K562 (cell line): ENCODE measurements around the gene CCDC172. TPM values are rescaled to one million over a fixed set of nuclear protein-coding genes. Genes with fewer than 3 reads are reported as not detected.

ENCODE experiments used
- SNRNP70 ChIP-seq: fragments of 200-400 bp; formaldehyde crosslinking; optimal IDR thresholded peaks from 2 replicates; pipeline ENCODE3; 2017; ENCODE audit warnings: low read depth, low read length
- polyA plus RNA-seq, 8 experiments: library from polyadenylated mRNA; depleted of rRNA in 4 of 8; stranded (reverse) in 5 of 8; unstranded in 3 of 8; fragments of >200 nt; fragmentation: Nextera tagmentation in 2 of 8; fragmentation: Illumina TruSeq in 1 of 8; extraction: Ambion mirVana in 2 of 8; extraction: Trizol in 1 of 8; gene quantifications; 2 replicates each; pipeline versions ENCODE4 v1.2.1 to v1.2.3, GENCODE V29; 2011 to 2014; ENCODE audit warnings: inconsistent platforms in 1 of 8, missing spikeins in 1 of 8
- total RNA-seq, 7 experiments: library from RNA; depleted of rRNA in 6 of 7; stranded (reverse); fragments of >200 nt in 6 of 7; fragmentation: Illumina TruSeq in 2 of 7; extraction: Trizol in 2 of 7; gene quantifications; 2 replicates each; pipeline versions ENCODE4 v1.2.1 to v1.2.3, GENCODE V29; 2011 to 2021; ENCODE audit warnings: low replicate concordance in 1 of 7
- TF ChIP-seq, protein P1 (sequence below): fragments of 450-650 bp; IDR thresholded peaks from 2 replicates; pipeline ENCODE4 v1.6.1; 2016; ENCODE audit warnings: mild to moderate bottlenecking, moderate library complexity

The CCDC172 gene
- total and polyA plus RNA-seq, 9 of the 15 experiments (the other 6 are each of a cell fraction or from before 2014, with no cell fraction given): not detected

- TF ChIP-seq, protein P1, sequence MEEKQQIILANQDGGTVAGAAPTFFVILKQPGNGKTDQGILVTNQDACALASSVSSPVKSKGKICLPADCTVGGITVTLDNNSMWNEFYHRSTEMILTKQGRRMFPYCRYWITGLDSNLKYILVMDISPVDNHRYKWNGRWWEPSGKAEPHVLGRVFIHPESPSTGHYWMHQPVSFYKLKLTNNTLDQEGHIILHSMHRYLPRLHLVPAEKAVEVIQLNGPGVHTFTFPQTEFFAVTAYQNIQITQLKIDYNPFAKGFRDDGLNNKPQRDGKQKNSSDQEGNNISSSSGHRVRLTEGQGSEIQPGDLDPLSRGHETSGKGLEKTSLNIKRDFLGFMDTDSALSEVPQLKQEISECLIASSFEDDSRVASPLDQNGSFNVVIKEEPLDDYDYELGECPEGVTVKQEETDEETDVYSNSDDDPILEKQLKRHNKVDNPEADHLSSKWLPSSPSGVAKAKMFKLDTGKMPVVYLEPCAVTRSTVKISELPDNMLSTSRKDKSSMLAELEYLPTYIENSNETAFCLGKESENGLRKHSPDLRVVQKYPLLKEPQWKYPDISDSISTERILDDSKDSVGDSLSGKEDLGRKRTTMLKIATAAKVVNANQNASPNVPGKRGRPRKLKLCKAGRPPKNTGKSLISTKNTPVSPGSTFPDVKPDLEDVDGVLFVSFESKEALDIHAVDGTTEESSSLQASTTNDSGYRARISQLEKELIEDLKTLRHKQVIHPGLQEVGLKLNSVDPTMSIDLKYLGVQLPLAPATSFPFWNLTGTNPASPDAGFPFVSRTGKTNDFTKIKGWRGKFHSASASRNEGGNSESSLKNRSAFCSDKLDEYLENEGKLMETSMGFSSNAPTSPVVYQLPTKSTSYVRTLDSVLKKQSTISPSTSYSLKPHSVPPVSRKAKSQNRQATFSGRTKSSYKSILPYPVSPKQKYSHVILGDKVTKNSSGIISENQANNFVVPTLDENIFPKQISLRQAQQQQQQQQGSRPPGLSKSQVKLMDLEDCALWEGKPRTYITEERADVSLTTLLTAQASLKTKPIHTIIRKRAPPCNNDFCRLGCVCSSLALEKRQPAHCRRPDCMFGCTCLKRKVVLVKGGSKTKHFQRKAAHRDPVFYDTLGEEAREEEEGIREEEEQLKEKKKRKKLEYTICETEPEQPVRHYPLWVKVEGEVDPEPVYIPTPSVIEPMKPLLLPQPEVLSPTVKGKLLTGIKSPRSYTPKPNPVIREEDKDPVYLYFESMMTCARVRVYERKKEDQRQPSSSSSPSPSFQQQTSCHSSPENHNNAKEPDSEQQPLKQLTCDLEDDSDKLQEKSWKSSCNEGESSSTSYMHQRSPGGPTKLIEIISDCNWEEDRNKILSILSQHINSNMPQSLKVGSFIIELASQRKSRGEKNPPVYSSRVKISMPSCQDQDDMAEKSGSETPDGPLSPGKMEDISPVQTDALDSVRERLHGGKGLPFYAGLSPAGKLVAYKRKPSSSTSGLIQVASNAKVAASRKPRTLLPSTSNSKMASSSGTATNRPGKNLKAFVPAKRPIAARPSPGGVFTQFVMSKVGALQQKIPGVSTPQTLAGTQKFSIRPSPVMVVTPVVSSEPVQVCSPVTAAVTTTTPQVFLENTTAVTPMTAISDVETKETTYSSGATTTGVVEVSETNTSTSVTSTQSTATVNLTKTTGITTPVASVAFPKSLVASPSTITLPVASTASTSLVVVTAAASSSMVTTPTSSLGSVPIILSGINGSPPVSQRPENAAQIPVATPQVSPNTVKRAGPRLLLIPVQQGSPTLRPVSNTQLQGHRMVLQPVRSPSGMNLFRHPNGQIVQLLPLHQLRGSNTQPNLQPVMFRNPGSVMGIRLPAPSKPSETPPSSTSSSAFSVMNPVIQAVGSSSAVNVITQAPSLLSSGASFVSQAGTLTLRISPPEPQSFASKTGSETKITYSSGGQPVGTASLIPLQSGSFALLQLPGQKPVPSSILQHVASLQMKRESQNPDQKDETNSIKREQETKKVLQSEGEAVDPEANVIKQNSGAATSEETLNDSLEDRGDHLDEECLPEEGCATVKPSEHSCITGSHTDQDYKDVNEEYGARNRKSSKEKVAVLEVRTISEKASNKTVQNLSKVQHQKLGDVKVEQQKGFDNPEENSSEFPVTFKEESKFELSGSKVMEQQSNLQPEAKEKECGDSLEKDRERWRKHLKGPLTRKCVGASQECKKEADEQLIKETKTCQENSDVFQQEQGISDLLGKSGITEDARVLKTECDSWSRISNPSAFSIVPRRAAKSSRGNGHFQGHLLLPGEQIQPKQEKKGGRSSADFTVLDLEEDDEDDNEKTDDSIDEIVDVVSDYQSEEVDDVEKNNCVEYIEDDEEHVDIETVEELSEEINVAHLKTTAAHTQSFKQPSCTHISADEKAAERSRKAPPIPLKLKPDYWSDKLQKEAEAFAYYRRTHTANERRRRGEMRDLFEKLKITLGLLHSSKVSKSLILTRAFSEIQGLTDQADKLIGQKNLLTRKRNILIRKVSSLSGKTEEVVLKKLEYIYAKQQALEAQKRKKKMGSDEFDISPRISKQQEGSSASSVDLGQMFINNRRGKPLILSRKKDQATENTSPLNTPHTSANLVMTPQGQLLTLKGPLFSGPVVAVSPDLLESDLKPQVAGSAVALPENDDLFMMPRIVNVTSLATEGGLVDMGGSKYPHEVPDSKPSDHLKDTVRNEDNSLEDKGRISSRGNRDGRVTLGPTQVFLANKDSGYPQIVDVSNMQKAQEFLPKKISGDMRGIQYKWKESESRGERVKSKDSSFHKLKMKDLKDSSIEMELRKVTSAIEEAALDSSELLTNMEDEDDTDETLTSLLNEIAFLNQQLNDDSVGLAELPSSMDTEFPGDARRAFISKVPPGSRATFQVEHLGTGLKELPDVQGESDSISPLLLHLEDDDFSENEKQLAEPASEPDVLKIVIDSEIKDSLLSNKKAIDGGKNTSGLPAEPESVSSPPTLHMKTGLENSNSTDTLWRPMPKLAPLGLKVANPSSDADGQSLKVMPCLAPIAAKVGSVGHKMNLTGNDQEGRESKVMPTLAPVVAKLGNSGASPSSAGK: no peak
- no peak for TF ChIP-seq SNRNP70
Measured at GRCh38 chr10:116296291-116296721, 27.9 kb upstream of the CCDC172 start (continued).
